Esophagus mucosa (tissue), 1 donor: ENCODE measurements around the gene CELSR1. TPM values are rescaled to one million over a fixed set of nuclear protein-coding genes. Genes with fewer than 3 reads are reported as not detected.

ENCODE experiments used
- ATAC-seq: fragments of 200-7000 bp; cut with Tn5 transposase; one replicate; pipeline ENCODE4 v1.9.1; 2020
- total RNA-seq: library from RNA; stranded (reverse); gene quantifications from one replicate; pipeline ENCODE4 v1.2.4, GENCODE V29; 2023
- donor health status: DM: yes; HTN: yes; CAD: no.

Gene CELSR1
- total RNA-seq, 1 donor from 2014 or later: 36.0 TPM

DNA sequence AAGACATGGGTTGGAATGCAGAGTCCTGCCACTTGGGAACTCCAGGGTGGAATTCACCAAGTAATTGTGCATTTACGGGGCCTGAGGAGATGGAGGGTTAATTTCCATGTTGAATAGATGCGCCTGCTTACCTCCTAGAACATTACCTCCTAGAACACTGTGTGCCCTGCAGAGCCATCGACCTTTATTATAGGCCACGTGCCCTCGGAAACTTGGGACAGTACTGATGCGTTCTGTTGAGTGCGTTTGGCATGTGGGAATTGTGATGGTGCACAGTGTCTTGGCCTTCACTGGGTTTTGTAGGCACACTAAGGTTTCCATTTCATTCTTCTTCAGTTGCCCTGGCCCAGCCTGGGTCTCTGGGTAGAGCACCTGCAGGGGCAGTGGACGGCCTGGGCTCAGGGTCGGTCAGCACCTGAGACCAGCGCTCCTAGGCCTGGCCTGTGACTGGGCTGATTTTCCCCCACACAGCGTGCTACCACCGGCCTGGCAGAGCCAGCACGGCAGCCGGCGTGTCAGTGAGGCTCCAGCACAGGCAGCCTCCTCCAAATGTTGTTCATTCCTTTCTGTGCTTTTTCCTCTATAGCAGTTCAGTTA is 189.2 kb downstream of the CELSR1 start:
- no peak for ATAC-seq

DNA sequence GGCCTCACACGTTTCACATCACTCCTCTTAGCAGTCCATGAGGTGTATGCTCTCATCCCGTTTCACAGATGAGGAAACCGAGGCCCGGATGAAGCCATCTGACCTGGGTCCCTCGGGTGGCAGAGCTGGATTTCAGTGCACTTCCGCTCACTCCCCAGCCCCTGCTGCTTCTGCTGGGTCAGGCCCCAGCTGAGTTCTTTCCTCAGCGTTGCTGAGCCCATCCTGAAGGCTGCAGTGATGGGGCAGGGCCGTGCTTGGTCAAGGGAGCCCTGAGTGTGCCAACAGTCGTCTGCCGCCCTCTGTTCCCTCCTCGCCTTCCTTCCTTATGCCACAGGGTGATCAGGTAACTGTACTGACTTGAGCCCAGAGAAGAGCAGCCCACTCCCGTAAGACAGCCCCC is 189.8 kb downstream of the CELSR1 start:
- ATAC-seq: no peak

DNA sequence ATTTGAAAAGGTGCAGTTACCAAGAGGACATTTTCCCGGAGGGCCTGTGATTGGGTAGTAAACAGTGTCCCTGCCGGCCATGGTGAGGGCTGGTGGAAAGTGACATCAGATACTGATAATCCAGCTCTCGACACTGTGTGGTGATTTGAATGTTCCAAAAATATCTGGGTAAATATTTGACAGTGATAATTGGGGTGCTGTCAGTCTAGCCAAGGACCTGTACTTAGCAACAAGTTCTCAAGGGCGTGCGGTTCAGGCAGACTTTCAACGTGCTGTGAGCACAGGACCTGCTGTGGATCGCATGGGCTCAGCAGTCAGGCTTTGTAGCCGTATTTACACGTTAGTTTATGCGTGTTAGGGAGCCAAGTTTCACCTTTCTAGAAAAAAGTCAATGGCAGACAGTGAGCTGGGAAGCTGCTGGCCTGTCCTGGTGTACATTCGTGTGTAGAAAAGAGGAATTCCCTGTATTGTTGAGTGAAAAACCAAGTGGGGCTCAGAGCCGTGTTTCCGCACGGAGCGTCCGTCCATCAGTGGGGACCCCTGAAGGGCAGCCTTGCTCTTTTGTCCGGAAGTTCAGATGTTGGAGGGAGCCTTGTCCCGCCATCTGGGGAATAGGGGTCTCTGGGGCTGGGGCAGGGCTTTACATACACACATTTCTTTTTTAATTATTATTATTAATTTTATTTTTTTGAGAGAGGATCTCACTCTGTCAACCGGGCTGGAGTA is 190.6 kb downstream of the CELSR1 start:
- no peak for ATAC-seq

DNA sequence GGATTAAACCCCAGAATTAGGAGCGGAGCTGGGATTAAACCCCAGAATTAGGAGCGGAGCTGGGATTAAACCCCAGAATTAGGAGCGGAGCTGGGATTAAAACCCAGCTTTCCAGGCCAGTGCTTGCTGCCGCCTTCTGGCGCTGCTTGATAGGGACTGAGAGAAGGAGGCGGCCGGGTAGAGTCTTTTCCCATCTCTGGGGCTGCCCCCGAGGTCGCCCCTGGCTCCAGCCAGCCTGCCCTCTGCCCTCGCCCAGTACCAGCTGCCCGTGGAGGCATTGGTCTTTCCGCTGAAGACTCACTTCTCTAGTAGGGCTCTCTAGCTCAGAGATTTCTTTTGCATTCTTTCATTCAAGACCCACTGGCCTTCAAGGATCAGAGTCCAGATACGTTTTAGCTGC is 196.7 kb downstream of the CELSR1 start:
- ATAC-seq: no peak

DNA sequence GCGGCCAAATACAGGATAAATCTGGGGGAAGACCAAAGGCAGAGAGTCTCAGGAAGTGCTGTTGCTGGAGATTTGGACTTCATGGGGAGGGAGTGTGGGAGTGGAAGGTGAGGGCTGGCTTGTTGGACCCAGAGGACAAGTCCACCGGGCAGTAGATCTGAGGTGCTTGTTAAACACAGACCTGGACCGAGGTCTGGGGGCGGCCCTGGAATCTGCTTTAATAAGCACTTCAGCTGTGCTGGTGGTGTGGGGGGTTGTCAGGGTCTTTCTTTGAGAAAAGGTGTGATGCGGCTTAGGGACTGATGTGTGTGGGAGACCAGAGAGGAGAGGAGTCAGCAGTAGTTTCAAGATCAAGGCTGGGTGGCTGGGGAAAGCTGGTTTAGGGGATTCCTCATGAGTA is 197.5 kb downstream of the CELSR1 start:
- no peak for ATAC-seq

DNA sequence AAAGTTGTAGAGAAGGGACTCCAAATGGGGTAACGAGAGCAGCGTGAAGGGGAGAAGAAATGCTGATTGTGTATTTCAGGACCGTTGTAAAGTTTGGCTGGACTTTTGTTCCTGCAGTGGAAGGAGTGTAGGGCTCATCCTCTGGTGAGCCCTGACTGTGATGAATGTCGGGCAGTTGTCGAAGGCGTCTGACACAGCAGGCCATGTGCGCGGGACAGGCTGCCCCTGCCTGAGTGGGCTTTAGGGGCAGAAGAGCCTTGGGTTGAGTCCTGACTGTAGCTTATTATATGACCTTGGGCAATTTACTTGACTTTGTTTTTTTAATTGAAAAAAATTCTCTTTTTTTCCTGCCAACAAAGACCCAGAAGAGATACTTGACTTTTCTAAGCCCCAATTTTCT is 198.8 kb downstream of the CELSR1 start:
- ATAC-seq: no peak

DNA sequence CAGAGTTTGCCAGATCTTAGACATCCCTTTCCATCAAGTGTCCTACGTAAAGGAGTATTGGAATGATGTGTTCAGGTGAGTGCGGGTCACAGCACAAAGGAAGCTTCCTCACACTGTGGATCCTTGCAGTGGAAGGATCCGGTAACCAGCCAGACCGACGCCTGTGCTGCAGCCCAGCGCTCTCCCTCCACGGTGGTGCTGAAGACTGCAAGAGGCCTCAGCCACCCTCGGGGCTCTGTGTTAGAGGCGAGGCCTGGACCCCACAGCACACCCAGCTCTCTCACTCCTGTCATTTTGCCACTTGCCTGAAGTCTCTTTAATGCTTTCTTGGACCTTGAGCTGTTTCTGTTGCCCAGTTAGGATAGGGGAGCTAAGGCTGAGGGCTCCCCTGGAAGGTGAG is 199.6 kb downstream of the CELSR1 start:
- ATAC-seq: no peak

DNA sequence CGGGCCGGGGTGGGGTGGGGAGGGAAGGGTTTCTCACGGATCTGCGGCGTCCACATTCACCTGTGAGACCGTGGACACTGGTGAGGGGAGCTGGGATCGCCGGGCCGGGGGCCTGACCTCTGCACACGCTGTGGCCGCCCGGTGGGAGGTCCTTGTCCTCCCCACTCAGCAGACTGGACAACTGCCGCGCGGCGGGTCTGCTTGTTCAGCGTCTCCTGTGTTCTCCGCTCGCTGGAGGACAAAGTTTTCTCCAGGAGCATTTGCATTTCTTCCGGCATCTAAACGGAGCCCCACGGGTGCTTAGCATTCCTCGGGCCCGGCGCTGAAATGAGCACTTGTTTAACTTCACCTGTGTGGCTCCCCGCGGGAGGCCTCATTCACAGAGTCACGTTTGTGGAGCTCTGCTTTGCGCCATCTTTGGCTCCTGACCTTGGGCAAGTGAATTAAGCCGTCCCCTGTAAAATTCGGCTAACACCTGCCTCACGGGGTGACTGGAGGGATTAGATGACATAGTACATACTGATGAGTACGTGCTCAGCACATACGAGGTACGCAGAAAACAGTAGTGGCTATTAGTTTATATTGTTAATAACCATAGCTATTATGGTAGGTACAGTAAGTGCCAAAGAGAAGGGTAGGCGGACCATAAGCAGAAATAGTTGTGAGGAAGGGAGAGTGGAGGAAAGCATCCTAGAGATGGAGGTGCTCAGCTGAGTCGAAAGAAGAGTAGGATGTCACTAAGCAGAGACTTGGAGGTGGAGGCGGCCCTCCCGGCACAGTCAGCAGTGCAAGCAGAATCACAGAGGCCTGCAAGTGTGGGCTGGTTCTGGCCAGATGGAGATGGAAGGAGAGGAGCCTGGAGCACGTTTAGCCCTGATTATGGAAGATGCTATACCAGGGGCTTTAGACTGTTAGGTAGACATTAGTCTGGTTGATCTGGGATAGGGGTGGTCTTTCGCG is 201.0 kb downstream of the CELSR1 start:
- peak; percentile 40 for ATAC-seq

DNA sequence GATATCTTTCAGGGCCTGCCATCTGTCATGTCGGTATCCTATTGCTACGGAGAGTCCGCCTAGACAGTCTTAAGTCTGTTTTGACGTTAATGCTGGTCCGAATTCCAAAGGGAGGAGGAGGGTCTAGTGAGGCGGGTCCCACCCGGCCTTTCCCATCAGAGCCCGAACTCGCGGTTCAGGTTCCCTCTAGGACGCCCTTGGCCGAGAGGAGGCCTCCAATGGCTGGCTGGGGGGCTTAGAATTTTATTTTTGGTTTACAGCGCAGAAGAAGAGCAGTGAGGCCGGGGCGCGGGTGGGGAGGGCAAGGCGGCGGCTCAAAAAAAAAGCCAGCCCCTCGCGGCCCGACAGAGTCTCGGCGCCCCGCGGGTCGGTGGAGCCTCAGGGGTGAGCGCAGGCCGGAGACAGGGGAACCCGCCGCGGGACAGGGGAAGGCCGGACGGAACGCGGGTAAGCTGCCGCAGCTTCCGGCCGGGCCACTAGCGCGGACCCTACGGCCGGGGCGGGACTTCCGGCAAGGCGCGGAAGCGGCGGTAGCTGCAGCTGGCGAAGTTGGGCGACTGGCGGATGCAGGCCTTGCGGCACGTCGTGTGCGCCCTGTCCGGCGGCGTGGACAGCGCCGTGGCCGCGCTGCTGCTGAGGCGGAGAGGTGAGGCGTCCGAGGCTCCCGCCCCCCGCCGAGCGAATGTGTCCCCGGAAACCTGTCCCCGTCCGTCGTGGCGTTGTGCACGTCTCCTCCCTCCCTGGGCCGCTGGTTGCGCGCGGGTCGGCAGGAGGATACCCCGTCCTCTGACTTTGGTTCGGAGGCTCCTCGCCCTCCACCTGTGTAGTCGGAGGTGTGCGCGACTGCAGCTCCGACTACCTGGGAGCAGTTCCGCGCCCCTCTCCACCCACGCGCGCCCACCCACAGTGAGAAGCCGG is 202.0 kb downstream of the CELSR1 start, which contains the start of gene TRMU:
TSS of gene TRMU (plus strand) at position 514 of the 918 bp plus-strand sequence. CDS start at position 565, 51 bp downstream.
- peak; percentile 81 for ATAC-seq

DNA sequence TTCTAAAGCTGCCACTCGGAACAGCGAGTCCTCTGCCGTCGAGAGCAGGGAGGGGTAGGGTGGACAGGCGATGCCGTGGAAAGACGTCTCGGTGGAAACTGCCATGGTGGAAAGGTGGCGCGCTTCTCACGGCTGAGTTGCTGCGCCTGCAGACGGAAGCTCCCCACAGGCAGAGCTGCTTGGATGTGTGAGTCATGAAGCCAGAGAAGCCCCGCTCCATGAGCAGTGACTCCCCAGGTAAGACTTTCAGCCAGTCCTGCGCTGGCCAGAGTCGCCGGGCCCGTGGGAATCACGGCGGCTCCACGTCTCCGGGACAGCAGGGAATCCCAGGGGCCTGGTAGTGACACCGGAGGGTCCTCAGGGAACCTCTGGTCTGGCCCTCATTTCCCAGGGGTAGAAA is 205.9 kb downstream of the CELSR1 start:
- ATAC-seq: no peak

DNA sequence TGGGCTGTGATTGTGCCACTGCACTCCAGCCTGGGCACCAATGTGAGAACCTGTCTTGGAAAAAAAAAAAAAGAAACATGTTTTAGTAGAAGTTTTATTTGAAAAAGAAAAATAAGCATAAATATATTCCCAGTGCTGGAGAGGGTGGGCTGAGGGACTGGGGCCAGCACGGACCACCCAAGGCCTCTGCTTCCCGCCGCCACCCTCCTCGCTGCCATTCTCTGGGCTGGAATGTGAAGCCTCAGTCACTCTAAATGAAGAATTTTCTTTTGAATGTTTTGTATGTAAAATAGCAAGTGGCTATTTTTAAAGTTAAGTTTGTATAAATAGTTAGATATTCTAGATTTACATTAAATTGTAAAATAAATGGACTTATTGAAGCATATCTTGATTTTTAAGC is 207.0 kb downstream of the CELSR1 start:
- no peak for ATAC-seq

DNA sequence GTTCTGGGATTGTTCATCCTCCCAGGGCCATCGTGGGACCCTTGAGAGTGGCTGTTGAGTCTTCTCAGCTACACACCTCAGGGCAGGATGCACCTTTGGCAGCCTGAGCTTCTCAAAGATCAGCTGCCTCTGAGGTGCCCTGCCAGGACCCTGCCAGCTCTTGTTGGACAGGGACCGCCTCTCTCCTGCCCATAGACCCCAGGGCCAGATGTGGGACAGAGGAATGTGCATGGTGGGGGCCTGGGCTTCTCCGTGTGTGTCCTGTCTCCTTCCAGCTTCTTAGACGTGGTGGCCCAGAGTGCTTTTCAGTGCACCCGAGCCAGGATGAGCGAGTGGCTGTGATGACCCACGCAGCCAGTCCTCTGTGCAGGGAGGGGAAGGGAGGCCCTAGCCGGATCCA is 207.8 kb downstream of the CELSR1 start:
- ATAC-seq: no peak

DNA sequence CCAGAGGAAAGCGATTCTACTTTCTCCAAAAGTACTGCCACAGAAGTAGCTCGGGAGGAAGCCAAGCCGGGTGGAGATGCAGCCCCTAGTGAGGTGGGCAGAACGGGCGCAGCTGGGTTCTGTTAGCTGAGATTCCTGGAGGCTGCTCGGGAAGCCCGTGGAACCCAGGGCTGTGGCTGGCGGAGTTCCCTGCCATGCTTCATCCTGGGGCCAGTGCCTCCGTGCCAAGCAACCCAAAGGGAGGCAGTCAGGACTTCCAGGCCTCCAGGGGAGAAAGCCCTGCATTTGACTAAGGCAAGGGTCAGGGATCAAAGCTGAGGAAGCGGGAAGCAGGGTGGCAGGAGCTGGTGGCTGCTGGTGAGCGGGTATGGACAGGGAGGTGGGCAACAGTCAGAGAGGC is 208.6 kb downstream of the CELSR1 start:
- no peak for ATAC-seq

DNA sequence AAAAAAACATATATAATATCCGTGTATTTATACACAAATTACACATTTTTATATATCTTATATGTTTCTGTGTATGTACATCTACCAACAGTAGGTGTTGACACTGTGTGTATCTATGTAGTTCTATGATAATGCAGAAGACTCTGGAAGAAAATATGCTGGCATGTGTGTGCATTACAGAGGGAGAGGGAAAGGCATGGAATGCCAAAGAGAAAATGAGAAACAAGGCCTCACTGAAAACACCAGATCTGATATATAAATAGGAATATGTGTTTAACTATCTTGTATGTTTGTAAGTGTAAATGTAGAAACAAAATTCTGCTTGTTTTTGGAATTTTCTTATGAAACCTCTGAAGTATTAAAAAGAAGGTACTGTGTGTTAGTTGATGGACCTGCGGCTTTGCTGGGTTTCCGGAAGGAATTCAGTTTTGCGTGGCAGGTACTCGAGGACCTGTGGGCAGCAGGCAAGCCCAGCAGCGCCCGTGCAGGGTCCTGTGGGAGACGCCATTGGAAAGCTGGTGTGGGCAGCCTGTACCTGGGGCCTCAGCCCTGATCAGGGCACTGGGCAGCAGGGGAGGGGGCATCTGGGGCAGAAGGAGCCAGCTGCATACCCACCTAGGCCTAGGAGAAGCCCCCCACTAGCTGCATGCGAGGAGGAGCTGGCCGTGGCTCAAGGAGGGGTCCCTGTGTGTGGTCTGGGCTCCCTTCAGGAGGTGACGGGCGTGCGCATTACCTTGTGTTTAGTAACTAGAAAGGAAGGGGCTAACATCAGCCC is 209.5 kb downstream of the CELSR1 start:
- no peak for ATAC-seq

DNA sequence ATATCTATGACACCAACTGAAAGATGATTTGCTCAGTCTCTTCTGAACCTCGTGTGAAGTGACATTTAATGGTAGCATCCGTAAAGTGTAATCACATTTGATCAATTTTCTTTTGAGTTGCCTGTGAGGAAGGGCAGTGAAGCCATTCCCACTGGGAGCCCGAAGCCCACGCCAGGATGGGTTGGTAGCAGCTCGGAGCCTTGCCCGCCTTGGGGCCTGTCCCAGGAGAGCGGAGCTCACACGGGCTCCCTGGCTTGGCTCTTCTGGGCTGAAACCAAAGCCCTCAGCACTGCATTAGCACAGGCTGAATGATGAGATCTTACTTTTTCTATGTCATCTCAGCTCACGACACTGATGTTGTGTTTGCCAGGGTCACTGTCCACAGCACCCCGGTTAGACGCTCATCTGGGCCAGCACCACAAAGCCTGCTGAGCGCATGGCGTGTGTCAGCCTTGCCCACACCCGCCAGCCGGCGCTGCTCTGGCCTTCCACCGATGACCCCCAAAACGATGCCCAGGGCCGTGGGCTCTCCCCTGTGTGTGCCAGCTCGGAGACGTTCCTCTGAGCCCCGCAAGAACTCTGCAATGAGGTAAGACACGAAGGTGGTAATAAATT is 211.2 kb downstream of the CELSR1 start:
- no peak for ATAC-seq

DNA sequence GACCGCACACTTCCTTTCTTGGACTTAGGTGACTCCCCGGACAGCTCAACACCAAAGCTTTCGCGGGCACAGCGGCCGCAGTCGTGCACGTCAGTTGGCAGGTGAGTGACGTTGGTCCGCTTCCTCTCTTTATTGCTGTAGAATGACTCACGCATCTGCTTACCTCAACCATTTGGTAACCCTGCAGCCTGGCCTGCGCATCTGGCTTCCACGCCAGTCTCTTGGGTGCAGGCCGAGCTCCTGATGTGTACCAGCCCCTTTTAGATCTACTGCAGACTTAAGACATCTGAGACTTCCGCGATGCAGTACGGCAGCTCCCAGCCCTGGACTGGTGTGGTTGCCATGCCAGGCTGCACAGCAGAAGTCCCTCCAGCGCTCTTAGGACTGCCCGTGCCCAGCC is 214.3 kb downstream of the CELSR1 start:
- ATAC-seq: no peak

DNA sequence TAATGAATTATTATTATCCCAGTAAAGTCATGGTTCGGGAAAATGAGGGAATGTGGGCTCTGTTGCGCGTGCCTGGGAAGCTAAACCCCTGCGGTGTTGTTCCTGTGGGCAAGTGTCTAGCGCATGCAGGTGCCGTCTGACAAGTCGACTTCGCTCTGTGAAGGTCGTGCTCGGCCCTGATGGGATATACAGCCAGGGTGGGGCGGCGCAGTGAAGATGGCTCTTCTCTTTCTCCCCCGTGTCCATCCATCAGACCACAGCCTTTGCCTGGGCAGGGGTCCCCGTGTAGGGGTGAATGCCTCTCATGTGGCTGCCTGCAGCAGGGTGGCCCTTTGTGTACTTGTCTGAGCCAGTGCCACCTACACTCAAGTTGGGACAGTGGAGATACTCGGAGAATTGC is 214.7 kb downstream of the CELSR1 start:
- ATAC-seq: no peak

DNA sequence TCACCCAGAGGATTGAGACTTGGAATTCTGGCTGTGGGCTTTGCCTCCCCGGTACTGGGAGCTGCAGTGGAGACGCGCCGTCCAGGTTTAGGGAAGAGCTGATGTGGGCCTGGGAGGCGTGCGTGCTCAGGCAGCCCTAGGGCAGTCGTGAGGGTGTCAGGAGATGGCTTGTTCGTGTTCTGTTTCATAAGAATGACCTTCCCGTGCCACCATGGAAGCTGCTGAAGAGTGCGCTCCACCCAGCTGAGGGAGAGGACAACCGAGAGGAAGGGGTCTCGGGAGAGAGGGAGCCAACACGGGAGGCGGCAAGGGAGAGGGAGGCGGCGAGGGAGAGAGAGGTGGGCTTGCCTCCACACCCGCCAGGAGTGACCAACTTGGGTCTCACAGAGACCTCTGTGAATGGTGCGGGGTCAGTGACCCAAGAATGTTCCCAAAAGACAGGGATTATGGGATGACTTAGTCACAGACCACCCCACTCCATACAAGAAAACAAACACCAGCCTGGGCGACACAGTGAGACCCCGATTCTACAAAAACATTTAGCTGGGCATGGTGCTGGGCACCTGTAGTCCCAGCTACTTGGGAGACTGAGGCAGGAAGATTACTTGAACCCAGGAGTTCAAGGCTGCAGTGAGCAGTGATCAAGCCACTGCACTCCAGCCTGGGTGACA is 216.6 kb downstream of the CELSR1 start:
- no peak for ATAC-seq

DNA sequence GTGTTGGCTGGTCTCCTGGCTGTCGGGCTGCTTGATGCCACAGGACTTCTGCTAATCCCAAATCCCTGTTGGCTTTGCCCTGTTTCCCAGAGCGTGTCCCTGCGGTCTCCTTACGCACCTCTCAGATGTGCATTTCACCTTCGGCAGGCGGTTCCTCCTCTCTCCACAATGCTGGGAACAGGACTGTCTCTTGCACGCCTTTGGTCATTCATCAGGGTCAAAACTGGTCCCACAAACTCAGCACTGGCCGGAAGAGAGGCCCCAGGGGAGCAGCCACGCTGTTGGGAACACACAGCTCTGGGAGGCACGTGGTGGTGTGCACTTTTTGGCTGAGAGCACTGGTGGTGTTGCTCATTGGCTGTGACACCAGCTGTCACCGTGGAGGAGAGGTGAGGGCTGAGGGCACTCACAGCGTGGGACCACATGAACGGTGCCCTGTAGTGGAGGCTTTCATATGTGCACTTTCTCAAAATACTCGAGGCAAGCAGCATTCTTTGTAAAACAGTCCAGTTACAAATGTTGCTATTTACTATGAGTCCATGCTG is 217.2 kb downstream of the CELSR1 start:
- ATAC-seq: no peak

DNA sequence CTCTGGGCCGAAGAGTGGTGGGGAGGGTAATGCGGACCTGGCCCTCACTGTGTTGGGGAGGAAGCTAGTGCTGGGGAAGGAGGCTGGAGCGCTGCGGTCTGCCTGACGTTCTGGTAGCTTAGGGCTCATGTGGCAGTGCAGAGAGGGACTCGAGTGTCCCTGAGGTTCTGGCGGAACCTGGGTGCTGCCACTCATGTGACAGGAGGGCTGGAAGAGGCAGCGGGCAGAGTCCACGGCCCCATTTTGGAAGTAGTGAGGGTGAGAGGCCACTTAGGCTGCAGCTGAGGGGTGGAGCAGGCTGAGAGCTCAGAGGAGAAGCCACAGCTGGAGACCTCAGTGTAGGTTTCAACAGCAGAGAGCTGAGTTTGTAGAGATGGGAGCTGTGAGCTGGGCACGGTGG is 218.1 kb downstream of the CELSR1 start:
- no peak for ATAC-seq
